Uterus (tissue), 4 donors: ENCODE measurements around the gene RNF121. TPM values are rescaled to one million over a fixed set of nuclear protein-coding genes. Genes with fewer than 3 reads are reported as not detected.
A peak's percentile ranks its signal among the peaks of the same experiment; 100 is the strongest.

Experiments used
- DNase-seq, 2 donors: peaks; one replicate each; pipeline ENCODE4 v3.0.0-alpha.2; 2019 to 2020
- H3K27ac ChIP-seq, 2 donors: fragments of 200-600 bp; sonication (generic); 1 replicate in 1 of 2; 2 replicates in 1 of 2; pipeline ENCODE4 v1.5.1; 2016 to 2018
- H3K27me3 ChIP-seq, 2 donors: fragments of 200-600 bp; sonication (generic); one replicate each; pipeline ENCODE4 v1.5.1; 2018 to 2019; ENCODE audit warnings: control low read depth in 1 of 2
- H3K36me3 ChIP-seq, 2 donors: fragments of 200-600 bp; sonication (generic); one replicate each; pipeline ENCODE4 v1.5.1; 2019; ENCODE audit warnings: control low read depth in 1 of 2
- H3K4me1 ChIP-seq, 2 donors: fragments of 200-600 bp; sonication (generic); one replicate each; pipeline ENCODE4 v1.5.1; 2018 to 2019; ENCODE audit warnings: control low read depth in 1 of 2
- H3K4me3 ChIP-seq, 2 donors: fragments of 200-600 bp; sonication (generic); 1 replicate in 1 of 2; 2 replicates in 1 of 2; pipeline ENCODE4 v1.5.1; 2018 to 2019; ENCODE audit warnings: mild to moderate bottlenecking in 1 of 2
- H3K9me3 ChIP-seq, 2 donors: fragments of 200-600 bp; sonication (generic); one replicate each; pipeline ENCODE4 v1.5.1; 2019; ENCODE audit warnings: control low read depth in 1 of 2
- CTCF ChIP-seq, 4 experiments: fragments of 200-600 bp in 2 of 4; fragments of 450-650 bp in 2 of 4; sonication (generic) in 2 of 4; IDR thresholded peaks; one replicate each; pipeline ENCODE4 v1.5.1; 2016 to 2019; ENCODE audit warnings: antibody characterized with exemption in 4 of 4, mild to moderate bottlenecking in 2 of 4, moderate library complexity in 1 of 4
- POLR2A ChIP-seq, 2 donors: fragments of 450-650 bp; IDR thresholded peaks; one replicate each; pipeline ENCODE4 v1.6.1; 2016; ENCODE audit warnings: antibody characterized with exemption in 2 of 2, mild to moderate bottlenecking in 1 of 2, moderate library complexity in 1 of 2
- intact Hi-C: fragments of 100-400 bp; cut with DNase I; formaldehyde crosslinking; loops from one replicate; pipeline ENCODE4 v1.15.1; 2023; ENCODE audit warnings: low total_unique reads
- total RNA-seq, 4 donors: library from RNA; depleted of rRNA in 3 of 4; stranded (reverse); fragments of >200 nt in 3 of 4; gene quantifications; one replicate each; pipeline versions ENCODE4 v1.1.0 to v1.2.4, GENCODE V29; 2014 to 2023
- donor health status: DM: yes; HTN: yes; CAD: no.

Gene RNF121
- total RNA-seq, 4 donors from 2014 or later, result 3.8 to 56.2 (median 47.0) TPM

- H3K4me3 ChIP-seq, result no peak overlapping the region
- no peak for DNase-seq
- intact Hi-C loops, result no loop called here
- H3K9me3 ChIP-seq, result no peaks in the 10 kb centered on the region
- H3K36me3 ChIP-seq, result no peaks in the 10 kb centered on the region
- TF ChIP-seq POLR2A (IDR thresholded peaks at IDR 0.05) (no peak), CTCF (IDR thresholded peaks at IDR 0.05) (no peak)
- H3K27ac ChIP-seq, result peak overlapping the region; percentile 49 to 74
- H3K4me1 ChIP-seq, result no peaks in the 10 kb centered on the region
- H3K27me3 ChIP-seq, result no peaks in the 10 kb centered on the region
Observed at GRCh38 chr11:71987521-71987920, 58.7 kb downstream of the RNF121 start.

- no peaks in the 10 kb centered on the region for H3K4me1 ChIP-seq
- TF ChIP-seq CTCF (IDR thresholded peaks at IDR 0.05) (no peak), POLR2A (IDR thresholded peaks at IDR 0.05) (no peak)
Observed at GRCh38 chr11:71988050-71988449, 59.2 kb downstream of the RNF121 start.

GRCh38 chr11:71990701-71991100, 61.9 kb downstream of the RNF121 start:
- Histone ChIP-seq H3K36me3 (no peaks in the 10 kb centered on the region), H3K4me3 (no peak overlapping the region), H3K27ac (no peak overlapping the region), H3K9me3 (no peaks in the 10 kb centered on the region), H3K27me3 (no peaks in the 10 kb centered on the region), H3K4me1 (no peaks in the 10 kb centered on the region)
- intact Hi-C loops, result no loop called here
- no peak for DNase-seq
- TF ChIP-seq POLR2A (IDR thresholded peaks at IDR 0.05) (no peak), CTCF (IDR thresholded peaks at IDR 0.05) (no peak)

More at GRCh38 chr11:71988050-71988449, 59.2 kb downstream of the RNF121 start:
- intact Hi-C loops, result no loop called here
- Histone ChIP-seq H3K27me3 (no peaks in the 10 kb centered on the region), H3K4me3 (no peak overlapping the region), H3K36me3 (no peaks in the 10 kb centered on the region), H3K27ac (peak overlapping the region; percentile 49 to 74), H3K9me3 (no peaks in the 10 kb centered on the region)
- peak; percentile 57 to 78 for DNase-seq

- Histone ChIP-seq H3K4me3 (no peak overlapping the region), H3K36me3 (no peaks in the 10 kb centered on the region), H3K4me1 (no peaks in the 10 kb centered on the region), H3K27me3 (no peaks in the 10 kb centered on the region), H3K9me3 (no peaks in the 10 kb centered on the region), H3K27ac (no peak overlapping the region)
- DNase-seq, result no peak
- intact Hi-C loops, result no loop called here
- TF ChIP-seq CTCF (IDR thresholded peaks at IDR 0.05), result no peak
- no peak for TF ChIP-seq POLR2A (IDR thresholded peaks at IDR 0.05)
Observed at GRCh38 chr11:71991494-71991893, 62.6 kb downstream of the RNF121 start.

GRCh38 chr11:71992136-71992730, 63.4 kb downstream of the RNF121 start:
- no peak for DNase-seq
- H3K27ac ChIP-seq, result no peak overlapping the region
- H3K27me3 ChIP-seq, result no peaks in the 10 kb centered on the region
- no peaks in the 10 kb centered on the region for H3K36me3 ChIP-seq
- TF ChIP-seq CTCF (IDR thresholded peaks at IDR 0.05), result no peak
- no peak for TF ChIP-seq POLR2A (IDR thresholded peaks at IDR 0.05)
- H3K9me3 ChIP-seq, result no peaks in the 10 kb centered on the region
- intact Hi-C loops, result no loop called here
- H3K4me1 ChIP-seq, result no peaks in the 10 kb centered on the region
- no peak overlapping the region for H3K4me3 ChIP-seq
